Stomach (tissue), 9 donors: ENCODE measurements around the gene TMEM132D. TPM values are rescaled to one million over a fixed set of nuclear protein-coding genes. Genes with fewer than 3 reads are reported as not detected.

ENCODE experiments used
- DNase-seq, 2 donors: peaks; one replicate each; pipeline versions ENCODE4 v3.0.0 to v3.0.0-alpha.2; 2013 to 2019
- H3K27ac ChIP-seq, 5 donors: fragments of 200-600 bp in 4 of 5; sonication (generic) in 4 of 5; one replicate each; pipeline ENCODE4 v1.5.1; 2013 to 2019; ENCODE audit warnings: mild to moderate bottlenecking in 1 of 5, moderate library complexity in 1 of 5
- H3K27me3 ChIP-seq, 3 donors: fragments of 200-600 bp; sonication (generic); one replicate each; pipeline ENCODE4 v1.5.1; 2017 to 2019; ENCODE audit warnings: mixed run types in 1 of 3
- H3K36me3 ChIP-seq, 4 donors: fragments of 200-600 bp; sonication (generic); 1 replicate in 3 of 4; 2 replicates in 1 of 4; pipeline ENCODE4 v1.5.1; 2016 to 2019
- H3K4me1 ChIP-seq, 4 donors: fragments of 200-600 bp; sonication (generic); one replicate each; pipeline ENCODE4 v1.5.1; 2016 to 2019
- H3K4me3 ChIP-seq, 4 donors: fragments of 200-600 bp; sonication (generic) in 3 of 4; one replicate each; pipeline ENCODE4 v1.5.1; 2016 to 2019; ENCODE audit warnings: mild to moderate bottlenecking in 1 of 4
- H3K9me3 ChIP-seq, 4 donors: fragments of 200-600 bp; sonication (generic); one replicate each; pipeline ENCODE4 v1.5.1; 2016 to 2019
- CTCF ChIP-seq, 7 experiments: fragments of 450-650 bp in 4 of 7; fragments of 200-600 bp in 3 of 7; sonication (generic) in 3 of 7; IDR thresholded peaks; one replicate each; pipeline ENCODE4 v1.5.1; 2016 to 2019; ENCODE audit warnings: antibody characterized with exemption in 7 of 7, control low read depth in 2 of 7, mild to moderate bottlenecking in 1 of 7
- EP300 ChIP-seq: sonication (generic); formaldehyde crosslinking; IDR thresholded peaks from one replicate; pipeline ENCODE4 v1.6.1; 2017; ENCODE audit warnings: antibody characterized with exemption
- POLR2A ChIP-seq, 4 donors: fragments of 450-650 bp; IDR thresholded peaks; one replicate each; pipeline ENCODE4 v1.6.1; 2016; ENCODE audit warnings: antibody characterized with exemption in 4 of 4, control low read depth in 2 of 4, mild to moderate bottlenecking in 1 of 4, moderate library complexity in 1 of 4
- POLR2AphosphoS5 ChIP-seq, 3 donors: sonication (generic); formaldehyde crosslinking; IDR thresholded peaks; one replicate each; pipeline ENCODE4 v1.6.1; 2016; ENCODE audit warnings: antibody characterized with exemption in 3 of 3
- WGBS, 5 donors: extraction: QIAGEN DNeasy Blood & Tissue Kit in 3 of 5; methylation state at CpG; one replicate each; pipeline versions ENCODE4 v1.1.5 to v1.1.7; 2013 to 2018; 5-methylcytosine and 5-hydroxymethylcytosine counted together
- intact Hi-C: fragments of 100-400 bp; cut with DNase I; formaldehyde crosslinking; loops from one replicate; pipeline ENCODE4 v1.15.1; 2023; ENCODE audit warnings: low total_unique reads
- polyA plus RNA-seq, 3 donors: library from polyadenylated mRNA; stranded (reverse); fragments of 200-250 nt; gene quantifications; one replicate each; pipeline ENCODE4 v1.2.3, GENCODE V29; 2013
- total RNA-seq, 5 donors: library from RNA; depleted of rRNA; stranded (reverse); fragments of >200 nt; gene quantifications; one replicate each; pipeline versions ENCODE4 v1.1.0 to v1.2.3, GENCODE V29; 2014 to 2016
- donor health status: healthy with polysubstance abuse.
- donor health status: Bipolar disorder and iron deficiency.
- donor health status: healthy.

Gene TMEM132D
- total and polyA plus RNA-seq, 8 donors: 0.29 to 0.92 TPM; not detected in 6

- H3K9me3 ChIP-seq: peaks cover 0 to 4% (median under 1%) of the 10 kb centered on the region in 4 donors
- H3K27me3 ChIP-seq: no peaks in the 10 kb centered on the region
- H3K4me1 ChIP-seq: no peaks in the 10 kb centered on the region
- WGBS, 5 donors: 38 to 52% (median 41%) methylated on average over 19 of the region's 19 CpGs
- intact Hi-C loops: no loop called here
- peak in 1 of 2 donors; percentile 32 for DNase-seq
- no peak for TF ChIP-seq POLR2A (IDR thresholded peaks at IDR 0.05)
- no peak for TF ChIP-seq CTCF (IDR thresholded peaks at IDR 0.05)
- no peaks in the 10 kb centered on the region for H3K36me3 ChIP-seq
- H3K27ac ChIP-seq: no peak overlapping the region
- H3K4me3 ChIP-seq: no peak overlapping the region
These were observed 31.5 kb downstream of the TMEM132D start for GRCh38 chr12:129871991-129872972.

GRCh38 chr12:129870796-129871195 lies 33.0 kb downstream of the TMEM132D start:
- intact Hi-C loops: no loop called here
- H3K27me3 ChIP-seq: no peaks in the 10 kb centered on the region
- TF ChIP-seq POLR2AphosphoS5 (IDR thresholded peaks at IDR 0.05): no peak
- no peak for TF ChIP-seq EP300
- TF ChIP-seq CTCF (IDR thresholded peaks at IDR 0.05): no peak
- TF ChIP-seq POLR2A (IDR thresholded peaks at IDR 0.05): no peak
- H3K4me1 ChIP-seq: no peaks in the 10 kb centered on the region
- no peak overlapping the region for H3K27ac ChIP-seq
- H3K4me3 ChIP-seq: no peak overlapping the region
- DNase-seq: no peak
- WGBS, 5 donors: 47 to 66% (median 61%) methylated on average over 5 of the region's 5 CpGs
- H3K9me3 ChIP-seq: peaks cover 0 to 6% (median 3%) of the 10 kb centered on the region in 4 donors
- no peaks in the 10 kb centered on the region for H3K36me3 ChIP-seq

GRCh38 chr12:129870136-129870535 lies 33.7 kb downstream of the TMEM132D start:
- H3K27me3 ChIP-seq: no peaks in the 10 kb centered on the region
- no peak for TF ChIP-seq POLR2A (IDR thresholded peaks at IDR 0.05)
- no peak for TF ChIP-seq POLR2AphosphoS5 (IDR thresholded peaks at IDR 0.05)
- TF ChIP-seq CTCF (IDR thresholded peaks at IDR 0.05): no peak
- TF ChIP-seq EP300: no peak
- DNase-seq: no peak
- 54 to 83% (median 65%) methylated on average over 2 of the region's 2 CpGs for WGBS, 5 donors
- H3K9me3 ChIP-seq: peaks cover 0 to 13% (median 4%) of the 10 kb centered on the region in 4 donors
- H3K4me1 ChIP-seq: no peaks in the 10 kb centered on the region
- no peak overlapping the region for H3K4me3 ChIP-seq
- no peak overlapping the region for H3K27ac ChIP-seq
- intact Hi-C loops: no loop called here
- H3K36me3 ChIP-seq: no peaks in the 10 kb centered on the region

GRCh38 chr12:129868575-129868974 lies 35.2 kb downstream of the TMEM132D start:
- H3K27ac ChIP-seq: no peak overlapping the region
- H3K27me3 ChIP-seq: no peaks in the 10 kb centered on the region
- no peak for DNase-seq
- WGBS, 5 donors: 83 to 94% (median 86%) methylated on average over 8 of the region's 8 CpGs
- no peak for TF ChIP-seq POLR2AphosphoS5 (IDR thresholded peaks at IDR 0.05)
- TF ChIP-seq CTCF (IDR thresholded peaks at IDR 0.05): no peak
- no peak for TF ChIP-seq POLR2A (IDR thresholded peaks at IDR 0.05)
- TF ChIP-seq EP300: no peak
- peaks cover 0 to 26% (median 16%) of the 10 kb centered on the region in 4 donors for H3K9me3 ChIP-seq
- no peak overlapping the region for H3K4me3 ChIP-seq
- H3K4me1 ChIP-seq: no peaks in the 10 kb centered on the region
- H3K36me3 ChIP-seq: no peaks in the 10 kb centered on the region
- intact Hi-C loops: no loop called here
